Left cardiac atrium (tissue), 4 donors: Measurements from ENCODE around the gene PRKAA2. TPM values are rescaled to one million over a fixed set of nuclear protein-coding genes. Genes with fewer than 3 reads are reported as not detected.
A peak's percentile ranks its signal among the peaks of the same experiment; 100 is the strongest.
"Not testable (repeated sequence)": the region's sequence is repeated elsewhere in the genome, so short reads cannot be mapped to it uniquely, and the experiment has no call there.

Source experiments
- ATAC-seq, 2 donors: fragments of 200-7000 bp; cut with Tn5 transposase; one replicate each; pipeline ENCODE4 v1.9.1; 2020; ENCODE audit warnings: mild to moderate bottlenecking in 2 of 2, moderate library complexity in 2 of 2
- DNase-seq: peaks from one replicate; pipeline ENCODE4 v3.0.0-alpha.2; 2020
- intact Hi-C, 2 donors: fragments of 100-400 bp; cut with DNase I; formaldehyde crosslinking; loops; one replicate each; pipeline versions ENCODE4 v1.14.1 to v1.15.1; 2022 to 2023
- long read RNA-seq: library from polyadenylated mRNA; unstranded; transcript quantifications from one replicate; pipeline ENCODE4 v2.0.0, GENCODE V29; 2021
- total RNA-seq, 2 donors: library from RNA; stranded (reverse); fragmentation: NEBNext Ultra II Directional; extraction: Animal tissue kit (Norgen Biotek cat#: 25700); gene quantifications; one replicate each; pipeline ENCODE4 v1.2.1, GENCODE V29; 2021
- donor health status: DM: no; HTN: yes; CAD: no.
- donor health status: DM: no; HTN: yes; CAD: no; lungs with severe emphysema.
- donor health status: DM: yes; HTN: yes; CAD: no.
- donor health status: Dilated cardiomyopathy.

The PRKAA2 gene
- 10 to 100 TPM; 49.7 to 53.2 TPM for total RNA-seq
- long read RNA-seq, full-length matches to known transcripts, result 24 of 77 reads
- long read RNA-seq, partial matches to known transcripts, result 50 of 77 reads
- long read RNA-seq, other reads (novel, unspliced or antisense), result 3 of 77 reads

DNA sequence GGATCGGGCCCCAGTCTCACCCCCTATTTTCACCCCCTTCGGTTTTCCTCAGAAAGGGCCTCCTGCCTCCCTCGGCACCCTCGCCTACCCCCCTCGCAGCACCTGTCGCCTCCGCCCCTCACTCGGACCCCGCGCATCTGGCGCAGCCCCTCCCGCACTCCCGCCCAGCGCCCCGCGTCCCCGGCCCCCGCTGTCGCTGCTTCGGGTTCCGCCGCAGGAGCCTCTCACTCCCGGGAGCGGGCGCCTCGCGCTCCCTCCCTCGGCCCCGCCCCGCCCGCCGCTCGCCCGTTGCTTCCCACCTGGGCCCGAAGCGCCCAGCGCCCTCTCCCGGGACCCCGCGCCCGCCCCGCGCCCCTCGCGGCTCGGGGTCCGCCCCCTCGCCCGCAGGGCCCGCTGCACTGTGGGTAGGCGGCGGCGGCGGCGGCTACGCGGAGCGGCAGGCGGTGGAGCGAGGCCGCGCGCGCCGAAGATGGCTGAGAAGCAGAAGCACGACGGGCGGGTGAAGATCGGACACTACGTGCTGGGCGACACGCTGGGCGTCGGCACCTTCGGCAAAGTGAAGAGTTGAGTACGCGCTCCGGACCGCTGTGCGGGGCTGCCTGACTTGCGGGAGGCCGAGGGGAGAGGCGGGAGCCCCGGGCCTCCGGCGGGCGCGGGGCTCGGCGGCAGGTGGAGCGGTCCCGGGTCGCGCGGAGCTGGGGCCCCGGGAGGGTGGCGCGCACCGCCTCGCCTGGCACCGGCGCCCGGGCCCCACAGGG lies at the start of gene PRKAA2:
TSS of gene PRKAA2 (plus strand) at position 396 of the 758 bp plus-strand sequence. CDS start at position 470, 74 bp downstream.
- intact Hi-C loops, result loop anchor here in 1 of 2 donors (10.0 kb wide), 1 partner anchor 60 kb away; no protein-coding TSS in a partner anchor
- ATAC-seq, result peak; percentile 94 to 95

GRCh38 chr1:56595397-56596191 lies 49.5 kb upstream of the PRKAA2 start:
- ATAC-seq, intact Hi-C loops, DNase-seq: not testable (repeated sequence)

More for the DNA sequence above, at the start of gene PRKAA2:
- peak; percentile 60 for DNase-seq

GRCh38 chr1:56610097-56610496 lies 35.0 kb upstream of the PRKAA2 start:
- intact Hi-C loops, DNase-seq, ATAC-seq: not testable (repeated sequence)

DNA sequence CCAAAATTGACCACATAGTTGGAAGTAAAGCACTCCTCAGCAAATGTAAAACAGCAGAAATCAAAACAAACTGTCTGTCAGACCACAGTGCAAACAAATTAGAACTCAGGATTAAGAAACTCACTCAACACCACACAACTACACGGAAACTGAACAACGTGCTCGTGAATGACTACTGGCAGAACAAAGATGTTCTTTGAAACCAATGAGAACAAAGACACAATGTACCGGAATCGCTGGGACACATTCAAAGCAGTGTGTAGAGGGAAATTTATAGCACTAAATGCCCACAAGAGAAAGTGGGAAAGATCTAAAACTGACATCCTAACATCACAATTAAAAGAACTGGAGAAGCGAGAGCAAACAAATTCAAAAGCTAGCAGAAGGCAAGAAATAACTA lies 34.3 kb upstream of the PRKAA2 start:
- ATAC-seq, DNase-seq, intact Hi-C loops: not testable (repeated sequence)

- intact Hi-C loops, result no loop called here
- no peak for DNase-seq
- ATAC-seq, result no peak
Measured at GRCh38 chr1:56617141-56617540, 28.0 kb upstream of the PRKAA2 start.

- no peak for DNase-seq
- intact Hi-C loops, result no loop called here
Measured at GRCh38 chr1:56625819-56626440, 19.2 kb upstream of the PRKAA2 start.

GRCh38 chr1:56626546-56626945 lies 18.6 kb upstream of the PRKAA2 start:
- DNase-seq, result no peak
- intact Hi-C loops, result no loop called here
- no peak for ATAC-seq

More at GRCh38 chr1:56625819-56626440, 19.2 kb upstream of the PRKAA2 start:
- no peak for ATAC-seq

DNA sequence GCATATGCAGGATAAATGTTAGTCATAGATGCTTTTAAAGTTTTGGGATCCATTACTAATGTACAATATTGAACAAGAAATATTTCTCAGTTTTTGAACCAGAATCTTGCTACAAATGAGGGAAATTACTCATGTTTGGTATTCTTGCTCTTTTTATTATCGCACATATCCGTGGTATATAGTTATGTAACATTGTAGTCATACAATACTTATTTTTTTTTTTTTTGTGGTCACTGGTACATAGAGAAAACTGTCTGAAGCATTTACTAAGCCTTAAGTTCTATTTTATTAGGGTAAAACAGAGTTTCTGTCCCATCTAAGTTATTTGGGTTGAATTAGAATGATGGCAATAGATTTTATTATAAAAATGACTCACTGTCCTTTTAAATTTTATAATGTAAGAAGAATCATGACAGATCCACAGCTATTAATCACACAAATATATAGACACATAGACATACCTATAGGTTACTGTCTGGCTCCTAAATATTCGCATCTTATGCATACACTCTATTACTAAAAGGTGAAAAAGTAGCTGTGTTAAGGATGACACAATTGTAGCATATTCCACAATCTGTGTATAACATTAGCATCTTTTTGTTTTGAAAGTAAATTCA lies 18.0 kb upstream of the PRKAA2 start:
- ATAC-seq (no peak), DNase-seq (no peak)
- intact Hi-C loops, result no loop called here

DNA sequence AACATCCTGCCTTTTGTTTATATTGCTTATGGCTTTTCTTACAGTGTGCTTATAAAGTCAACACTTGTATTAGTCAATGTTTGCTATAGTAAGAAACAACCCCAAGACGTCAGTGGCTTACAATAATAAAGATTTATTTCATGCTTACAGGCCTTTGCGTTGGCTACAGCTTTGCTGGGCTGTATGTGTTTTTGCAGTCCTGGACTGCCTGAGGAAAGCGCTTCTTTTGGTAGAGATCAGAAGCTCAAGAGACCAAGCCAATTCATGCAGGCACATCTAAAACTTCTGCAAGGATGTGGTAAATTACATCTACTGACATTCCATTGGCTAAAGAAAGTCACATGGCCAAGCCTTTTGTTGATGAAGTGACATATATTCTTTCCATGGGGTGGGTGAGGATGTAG lies 17.5 kb upstream of the PRKAA2 start:
- intact Hi-C loops, result no loop called here
- no peak for ATAC-seq
- no peak for DNase-seq

DNA sequence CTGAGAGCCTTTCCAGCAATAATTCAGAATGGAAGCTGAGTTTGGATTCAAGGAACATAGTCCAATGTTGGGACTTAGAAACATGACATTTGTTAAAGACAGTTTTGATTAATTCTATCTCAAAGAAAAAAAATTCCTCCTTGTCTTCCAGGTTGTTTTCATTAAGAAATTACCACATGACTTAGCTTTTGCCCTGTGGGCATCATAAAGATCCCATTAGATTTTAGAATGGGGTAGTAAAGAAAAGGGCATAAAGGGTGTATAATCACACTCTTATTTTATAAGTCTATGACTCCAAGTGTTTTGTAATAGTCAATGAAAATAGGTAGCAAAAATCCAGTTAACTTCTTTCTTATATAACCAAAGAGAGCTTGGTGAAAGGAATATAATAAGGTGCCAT lies 14.3 kb upstream of the PRKAA2 start:
- intact Hi-C loops, result loop anchor here in 1 of 2 donors (10.0 kb wide), 1 partner anchor 64 kb away; no protein-coding TSS in a partner anchor
- DNase-seq (no peak), ATAC-seq (no peak)

- DNase-seq (no peak), ATAC-seq (no peak)
- intact Hi-C loops, result loop anchor here in 1 of 2 donors (10.0 kb wide), 1 partner anchor 63 kb away; no protein-coding TSS in a partner anchor
Measured at GRCh38 chr1:56631901-56632300, 13.2 kb upstream of the PRKAA2 start.

DNA sequence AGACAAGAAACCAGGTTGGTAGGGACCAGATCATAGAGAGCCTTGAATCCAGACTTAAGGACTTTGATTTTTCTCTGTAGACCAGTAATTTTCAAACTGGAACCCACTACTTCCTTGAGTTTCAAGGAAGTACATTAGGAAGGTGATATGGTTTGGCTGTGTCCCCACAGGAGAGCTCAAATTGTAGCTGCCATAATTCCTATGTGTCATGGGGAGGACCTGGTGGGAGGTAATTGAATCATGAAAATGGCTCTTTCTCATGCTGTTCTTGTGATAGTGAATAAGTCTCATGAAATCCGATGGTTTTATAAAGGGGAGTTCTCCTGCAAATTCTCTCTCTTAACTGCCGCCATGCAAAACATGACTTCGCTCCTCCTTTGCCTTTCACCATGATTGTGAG lies 10.1 kb upstream of the PRKAA2 start:
- no peak for DNase-seq
- intact Hi-C loops, result loop anchor here in 1 of 2 donors (10.0 kb wide), 1 partner anchor 60 kb away; no protein-coding TSS in a partner anchor
- no peak for ATAC-seq

- DNase-seq (no peak), ATAC-seq (no peak)
- intact Hi-C loops, result loop anchor here in 1 of 2 donors (10.0 kb wide), 1 partner anchor 57 kb away; no protein-coding TSS in a partner anchor
Measured at GRCh38 chr1:56638248-56638647, 6.9 kb upstream of the PRKAA2 start.

DNA sequence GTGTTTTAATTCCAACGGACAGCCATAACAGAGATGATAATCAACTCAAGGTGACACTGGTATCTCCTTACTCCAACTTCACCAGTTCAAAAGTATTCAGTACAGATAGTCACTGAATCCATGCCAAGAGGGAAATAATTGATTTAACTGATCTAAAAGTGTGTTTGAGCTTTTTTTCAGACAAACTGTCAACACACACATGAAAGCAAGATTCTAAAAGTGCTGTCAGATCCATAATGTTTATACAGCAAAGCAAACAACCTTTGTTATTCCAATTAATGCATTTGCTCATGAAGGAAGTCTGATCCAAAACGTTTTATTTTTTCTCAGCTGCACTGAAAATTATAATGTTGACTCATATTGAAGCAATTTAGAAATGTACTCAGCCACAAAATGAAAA lies 5.9 kb upstream of the PRKAA2 start:
- intact Hi-C loops, result loop anchor here in 1 of 2 donors (10.0 kb wide), 1 partner anchor 56 kb away; no protein-coding TSS in a partner anchor
- DNase-seq, result no peak

GRCh38 chr1:56643661-56644060 lies 1.5 kb upstream of the PRKAA2 start:
- no peak for DNase-seq
- no peak for ATAC-seq
- intact Hi-C loops, result loop anchor here in 1 of 2 donors (10.0 kb wide), 1 partner anchor 61 kb away; no protein-coding TSS in a partner anchor

More for the DNA sequence above, 5.9 kb upstream of the PRKAA2 start:
- no peak for ATAC-seq

DNA sequence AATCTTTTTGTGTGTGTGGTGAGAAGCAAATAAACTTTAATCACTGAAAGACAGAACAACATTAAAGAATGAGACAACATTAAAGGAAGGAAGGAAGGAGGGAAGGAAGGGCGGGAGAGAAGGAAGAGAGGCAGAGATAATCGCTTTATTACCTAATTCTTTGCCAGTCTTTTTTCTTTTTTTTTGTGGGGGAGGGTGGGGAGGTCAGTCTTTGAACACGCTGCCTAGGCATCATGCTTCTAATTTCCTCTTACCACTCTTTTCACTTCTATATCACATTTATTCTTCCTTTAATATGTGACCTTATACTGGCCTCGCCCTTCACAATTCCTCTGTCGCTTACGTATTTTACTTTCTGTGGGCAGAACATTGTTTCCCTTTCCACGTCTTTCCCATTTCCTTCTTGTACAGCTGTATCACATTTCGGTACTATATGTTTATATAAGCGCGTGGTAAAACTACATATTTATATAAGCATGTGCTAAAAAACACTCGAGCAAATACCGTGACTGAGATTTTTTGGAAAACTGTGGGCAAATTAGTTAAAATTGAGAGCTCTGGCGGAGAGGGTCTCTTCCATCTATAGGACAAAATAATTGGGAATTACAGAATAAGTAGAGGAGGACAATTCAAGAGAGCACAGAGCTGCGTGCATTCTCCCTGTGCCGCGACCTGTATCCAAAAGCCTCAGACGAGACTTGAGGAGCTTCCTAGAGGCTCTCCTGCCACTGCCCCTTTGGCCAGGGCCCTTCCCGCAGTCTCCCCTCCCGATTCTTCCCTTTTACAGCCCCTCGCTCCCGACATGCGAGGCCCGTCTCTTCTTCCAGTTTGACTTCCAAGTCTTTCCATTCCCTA lies 823 bp upstream of the PRKAA2 start:
- intact Hi-C loops, result loop anchor here in 1 of 2 donors (10.0 kb wide), 1 partner anchor 61 kb away; no protein-coding TSS in a partner anchor
- ATAC-seq, result peak; percentile 35 to 37
- DNase-seq, result no peak

DNA sequence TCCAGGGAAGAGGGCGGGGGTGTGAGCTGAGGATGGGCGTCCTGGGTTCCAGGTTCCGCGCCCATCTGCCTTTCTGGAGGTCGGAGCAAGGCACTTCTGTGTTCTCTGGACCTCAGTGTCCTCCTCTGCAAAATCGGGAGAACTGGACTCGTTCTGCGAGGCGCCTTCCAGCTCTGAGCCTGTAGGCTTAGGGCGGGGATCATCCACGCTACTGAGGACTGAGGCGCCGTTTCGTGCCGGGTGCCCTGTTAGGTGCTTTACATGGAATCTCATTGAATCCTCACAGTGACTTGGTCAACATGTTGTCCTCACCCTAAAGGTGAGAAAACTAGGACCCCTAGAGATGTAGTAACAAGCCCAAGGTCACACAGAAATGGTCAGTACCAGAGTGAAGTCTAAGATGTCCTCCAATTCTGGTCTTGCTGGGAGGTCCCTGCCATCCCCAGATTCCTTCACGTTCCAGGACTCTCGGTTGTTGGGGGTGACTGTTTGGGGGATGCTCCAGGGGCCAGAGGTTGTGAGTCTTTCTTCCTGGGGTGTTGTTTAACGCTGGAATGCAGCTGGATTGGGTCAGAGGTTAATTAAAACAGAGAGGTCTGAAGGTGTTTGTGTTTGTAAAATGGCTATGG lies 677 bp downstream of the PRKAA2 start:
- DNase-seq, result peak; percentile 25
- intact Hi-C loops, result loop anchor here in 1 of 2 donors (10.0 kb wide), 1 partner anchor 59 kb away; no protein-coding TSS in a partner anchor

More for the DNA sequence above, 677 bp downstream of the PRKAA2 start:
- ATAC-seq, result peak; percentile 25 to 57
